Activated CD4-positive, alpha-beta T cell treated with anti-CD3 and anti-CD28 coated beads, Interleukin-2, amount 10 ng/mL, durations not matched to agents 24 days and 14 days (primary cell): ENCODE data around the gene CRAMP1. TPM values are rescaled to one million over a fixed set of nuclear protein-coding genes. Genes with fewer than 3 reads are reported as not detected.
"Not testable (repeated sequence)": the region's sequence is repeated elsewhere in the genome, so short reads cannot be mapped to it uniquely, and the experiment has no call there.

Experiments
- DNase-seq: peaks from one replicate; pipeline ENCODE4 v3.0.0; 2022
- H3K27ac Mint-ChIP-seq: one replicate; pipeline ENCODE4 v1.8.0; 2022; ENCODE audit warnings: mild to moderate bottlenecking, mixed read lengths
- H3K27me3 Mint-ChIP-seq: one replicate; pipeline ENCODE4 v1.8.0; 2022; ENCODE audit warnings: mixed read lengths
- H3K36me3 Mint-ChIP-seq: one replicate; pipeline ENCODE4 v1.8.0; 2022; ENCODE audit warnings: low read depth, mild to moderate bottlenecking, mixed read lengths
- H3K4me1 Mint-ChIP-seq: one replicate; pipeline ENCODE4 v1.8.0; 2021; ENCODE audit warnings: mixed read lengths
- H3K4me3 Mint-ChIP-seq: one replicate; pipeline ENCODE4 v1.8.0; 2022; ENCODE audit warnings: mild to moderate bottlenecking, moderate library complexity, mixed read lengths
- H3K9me3 Mint-ChIP-seq: one replicate; pipeline ENCODE4 v1.8.0; 2021; ENCODE audit warnings: mixed read lengths
- intact Hi-C: fragments of 100-400 bp; cut with micrococcal nuclease; formaldehyde crosslinking; loops from one replicate; pipeline ENCODE4 v1.15.1; 2023
- total RNA-seq: library from RNA; stranded (reverse); gene quantifications from 2 replicates; pipeline ENCODE4 v1.2.3, GENCODE V29; 2022

CRAMP1 gene
- total RNA-seq, 1 donor from 2014 or later, result 36.7 TPM

DNA sequence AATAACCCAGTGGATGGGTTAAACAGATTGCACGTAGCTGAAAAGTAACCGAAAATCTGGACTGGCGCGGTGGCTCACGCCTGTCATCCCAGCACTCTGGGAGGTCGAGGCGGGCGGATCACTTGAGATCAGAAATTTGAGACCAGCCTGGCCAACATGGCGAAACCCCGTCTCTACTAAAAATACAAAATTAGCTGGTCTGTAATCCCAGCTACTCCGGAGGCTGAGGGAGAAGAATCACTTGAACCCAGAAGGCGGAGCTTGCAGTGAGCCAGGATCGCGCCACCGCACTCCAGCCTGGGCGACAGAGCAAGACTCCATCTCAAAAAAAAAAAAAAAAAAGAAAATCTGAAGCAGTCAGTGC, 93.1 kb downstream of the CRAMP1 start:
- DNase-seq, H3K9me3 Mint-ChIP-seq, H3K27me3 Mint-ChIP-seq: not testable (repeated sequence)
- Mint-ChIP-seq H3K36me3 (peaks cover 19% of the 10 kb centered on the region), H3K4me1 (peaks cover 27% of the 10 kb centered on the region), H3K27ac (peak overlapping the region; percentile 97), H3K4me3 (peak overlapping the region; percentile 99)
- intact Hi-C loops, result loop anchor here (2.0 to 5.0 kb wide), 3 partner anchors 67 to 363 kb away; partner anchors contain the start of genes CRAMP1, EME2, IFT140 and MRPS34

DNA sequence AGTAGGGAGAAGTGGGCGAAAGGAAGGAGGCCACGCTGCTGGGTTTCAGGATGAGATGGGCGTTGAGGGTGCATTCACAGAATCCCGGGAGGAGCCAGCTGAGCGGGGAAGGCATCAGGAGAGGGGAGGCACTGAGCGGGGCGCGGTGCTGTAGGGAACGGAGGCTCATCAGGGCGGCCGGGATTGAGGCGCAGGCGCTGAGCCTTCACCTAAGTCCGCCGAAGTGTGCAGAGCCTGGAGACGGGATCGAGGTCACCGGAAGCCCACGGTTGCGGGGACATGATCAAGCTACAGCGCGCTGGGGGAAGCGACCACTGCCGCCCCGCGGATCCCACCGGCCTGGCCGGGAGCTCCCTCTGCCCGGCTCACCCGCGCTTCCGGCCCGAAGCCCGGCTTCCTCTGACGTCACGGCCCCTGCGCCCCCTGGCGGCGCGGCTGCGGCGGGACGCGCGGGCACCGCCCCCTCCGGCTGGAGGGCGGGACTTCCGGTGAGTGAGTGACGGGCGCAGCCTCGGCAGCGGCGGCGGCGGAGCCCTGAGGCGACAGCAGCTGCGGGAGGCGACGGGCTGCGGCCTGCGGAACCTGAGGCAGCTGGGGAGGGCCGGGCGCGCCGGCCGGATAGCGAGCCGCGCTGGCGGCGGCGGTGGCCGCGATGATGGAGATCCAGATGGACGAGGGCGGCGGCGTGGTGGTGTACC, 93.7 kb downstream of the CRAMP1 start, which contains the start of gene MAPK8IP3:
MAPK8IP3 (plus strand) TSS at position 508 of the 698 bp plus-strand sequence; CDS start at position 653, 145 bp downstream.
- Mint-ChIP-seq H3K27me3 (no peaks in the 10 kb centered on the region), H3K27ac (peak within 1 kb of the TSS; percentile 97), H3K36me3 (peaks cover 19% of the 10 kb centered on the region), H3K4me1 (peaks cover 27% of the 10 kb centered on the region), H3K4me3 (peak within 1 kb of the TSS; percentile 99), H3K9me3 (no peaks in the 10 kb centered on the region)
- peak; percentile 100 for DNase-seq
- intact Hi-C loops, result loop anchor here (1.0 to 5.0 kb wide), 5 partner anchors 28 to 363 kb away; partner anchors contain the start of genes CRAMP1, EME2, IFT140 and JPT2

DNA sequence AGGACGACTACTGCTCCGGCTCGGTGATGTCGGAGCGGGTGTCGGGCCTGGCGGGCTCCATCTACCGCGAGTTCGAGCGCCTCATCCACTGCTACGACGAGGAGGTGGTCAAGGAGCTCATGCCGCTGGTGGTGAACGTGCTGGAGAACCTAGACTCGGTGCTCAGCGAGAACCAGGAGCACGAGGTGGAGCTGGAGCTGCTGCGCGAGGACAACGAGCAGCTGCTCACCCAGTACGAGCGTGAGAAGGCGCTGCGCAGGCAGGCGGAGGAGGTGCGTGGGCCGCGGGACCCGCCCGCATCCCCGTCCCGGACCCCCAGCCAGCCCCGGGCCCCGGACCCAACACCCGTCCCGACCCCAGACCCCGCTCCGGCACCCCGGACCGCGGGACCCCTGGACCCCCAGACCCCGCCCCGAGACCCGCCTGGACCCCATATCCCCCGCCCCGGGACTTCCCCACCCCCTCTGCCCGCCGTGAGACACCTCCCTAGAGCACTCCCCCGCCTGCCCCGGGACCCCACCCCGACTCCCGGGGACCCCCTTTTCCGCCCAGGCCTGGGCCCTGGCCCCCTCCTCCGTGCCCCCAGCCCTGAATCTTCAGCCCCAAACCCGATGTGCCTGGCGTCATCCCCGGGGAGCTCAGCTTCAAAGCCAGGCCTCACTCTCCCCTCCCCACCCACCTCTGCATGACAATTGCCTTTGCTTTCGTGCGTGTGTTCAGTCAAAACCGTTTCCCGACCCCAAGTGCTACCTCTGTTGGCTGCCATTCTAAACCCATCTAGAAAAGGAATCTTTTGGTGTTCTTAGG, 94.4 kb downstream of the CRAMP1 start:
- intact Hi-C loops, result loop anchor here (1.0 to 5.0 kb wide), 3 partner anchors 28 to 286 kb away; partner anchors contain the start of genes EME2, JPT2, MRPS34 and NME3
- Mint-ChIP-seq H3K27ac (peak overlapping the region; percentile 97), H3K36me3 (peaks cover 12% of the 10 kb centered on the region), H3K27me3 (no peaks in the 10 kb centered on the region), H3K9me3 (no peaks in the 10 kb centered on the region), H3K4me3 (peak overlapping the region; percentile 99), H3K4me1 (peaks cover 27% of the 10 kb centered on the region)
- peak; percentile 83 for DNase-seq

- Mint-ChIP-seq H3K4me1 (peaks cover 27% of the 10 kb centered on the region), H3K27ac (peak overlapping the region; percentile 87), H3K27me3 (no peaks in the 10 kb centered on the region), H3K36me3 (peaks cover 6% of the 10 kb centered on the region), H3K9me3 (no peaks in the 10 kb centered on the region), H3K4me3 (peak overlapping the region; percentile 91)
- DNase-seq, result no peak
- intact Hi-C loops, result loop anchor here (5.0 kb wide), 1 partner anchor 65 kb away; the partner anchor contains the start of genes EME2, MRPS34 and NME3
These were observed 95.1 kb downstream of the CRAMP1 start for GRCh38 chr16:1707193-1707790.

GRCh38 chr16:1708083-1708767, 96.1 kb downstream of the CRAMP1 start:
- no peak overlapping the region for H3K27ac Mint-ChIP-seq
- intact Hi-C loops, result loop anchor here (5.0 kb wide), 1 partner anchor 64 kb away; the partner anchor contains the start of genes EME2, MRPS34 and NME3
- peaks cover 27% of the 10 kb centered on the region for H3K4me1 Mint-ChIP-seq

GRCh38 chr16:1708768-1709180, 96.6 kb downstream of the CRAMP1 start:
- no peak for DNase-seq
- H3K4me3 Mint-ChIP-seq, result no peak overlapping the region
- intact Hi-C loops, result loop anchor here (5.0 kb wide), 1 partner anchor 64 kb away; the partner anchor contains the start of genes EME2, MRPS34 and NME3

More at GRCh38 chr16:1708083-1708767, 96.1 kb downstream of the CRAMP1 start:
- DNase-seq, result no peak
- Mint-ChIP-seq H3K9me3 (no peaks in the 10 kb centered on the region), H3K36me3 (peaks cover 3% of the 10 kb centered on the region), H3K27me3 (no peaks in the 10 kb centered on the region), H3K4me3 (peak overlapping the region; percentile 91)

GRCh38 chr16:1709356-1709755, 97.2 kb downstream of the CRAMP1 start:
- intact Hi-C loops, result loop anchor here (5.0 kb wide), 1 partner anchor 63 kb away; the partner anchor contains the start of genes EME2, MRPS34 and NME3
- H3K9me3 Mint-ChIP-seq, result no peaks in the 10 kb centered on the region
- peaks cover 27% of the 10 kb centered on the region for H3K4me1 Mint-ChIP-seq

More at GRCh38 chr16:1708768-1709180, 96.6 kb downstream of the CRAMP1 start:
- H3K27me3 Mint-ChIP-seq, result no peaks in the 10 kb centered on the region
- no peak overlapping the region for H3K27ac Mint-ChIP-seq
- no peaks in the 10 kb centered on the region for H3K9me3 Mint-ChIP-seq
- peaks cover 29% of the 10 kb centered on the region for H3K4me1 Mint-ChIP-seq
- H3K36me3 Mint-ChIP-seq, result peaks cover 2% of the 10 kb centered on the region

DNA sequence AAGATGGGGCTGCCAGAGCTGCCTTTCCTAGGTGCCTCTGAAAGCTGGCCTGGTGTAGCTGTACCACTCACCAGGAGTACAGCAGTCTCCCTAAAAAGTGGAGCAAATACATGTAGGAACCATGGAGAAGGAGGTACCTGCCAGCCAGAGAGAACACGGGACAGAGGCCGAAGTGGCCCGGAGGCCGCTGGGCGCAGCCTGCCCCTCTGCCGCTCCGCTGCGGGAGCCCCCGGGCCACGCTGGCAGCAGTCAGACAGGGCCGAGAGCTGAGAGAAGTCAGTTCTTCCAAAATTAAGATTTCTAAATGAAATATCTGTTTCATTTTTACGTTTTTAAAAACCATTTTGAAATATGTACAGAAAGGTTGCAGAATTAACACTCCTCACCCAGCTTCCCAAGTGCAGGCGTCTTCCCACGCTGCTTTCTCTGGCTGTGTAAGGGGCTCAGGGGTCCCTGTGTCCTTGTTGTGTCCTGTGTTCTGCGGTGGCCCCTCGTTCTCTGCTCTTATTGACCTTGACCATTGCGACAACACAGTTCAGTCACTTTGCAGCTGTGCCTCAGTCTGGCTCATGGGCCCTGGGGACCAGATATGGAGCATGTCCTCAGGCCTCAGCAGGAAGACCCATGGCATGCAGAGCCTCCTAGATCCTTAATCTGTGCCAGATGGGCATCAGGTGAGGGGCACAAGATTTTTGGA, 98.8 kb downstream of the CRAMP1 start:
- intact Hi-C loops, result no loop called here

More at GRCh38 chr16:1709356-1709755, 97.2 kb downstream of the CRAMP1 start:
- no peak for DNase-seq
- no peak overlapping the region for H3K27ac Mint-ChIP-seq
- no peak overlapping the region for H3K4me3 Mint-ChIP-seq
- no peaks in the 10 kb centered on the region for H3K27me3 Mint-ChIP-seq
- peaks cover 2% of the 10 kb centered on the region for H3K36me3 Mint-ChIP-seq

GRCh38 chr16:1712791-1713261, 100.7 kb downstream of the CRAMP1 start:
- H3K27me3 Mint-ChIP-seq, result no peaks in the 10 kb centered on the region
- intact Hi-C loops, result no loop called here
- no peak overlapping the region for H3K4me3 Mint-ChIP-seq
- H3K36me3 Mint-ChIP-seq, result peaks cover 3% of the 10 kb centered on the region
- H3K27ac Mint-ChIP-seq, result no peak overlapping the region
- peaks cover 9% of the 10 kb centered on the region for H3K4me1 Mint-ChIP-seq
- H3K9me3 Mint-ChIP-seq, result no peaks in the 10 kb centered on the region
- no peak for DNase-seq

More for the DNA sequence above, 98.8 kb downstream of the CRAMP1 start:
- H3K4me3 Mint-ChIP-seq, result no peak overlapping the region
- H3K9me3 Mint-ChIP-seq, result no peaks in the 10 kb centered on the region
- H3K27me3 Mint-ChIP-seq, result no peaks in the 10 kb centered on the region
- peaks cover 17% of the 10 kb centered on the region for H3K4me1 Mint-ChIP-seq
- H3K27ac Mint-ChIP-seq, result no peak overlapping the region
- H3K36me3 Mint-ChIP-seq, result peaks cover 3% of the 10 kb centered on the region
- DNase-seq, result no peak

GRCh38 chr16:1713331-1713730, 101.2 kb downstream of the CRAMP1 start:
- H3K9me3 Mint-ChIP-seq, result no peaks in the 10 kb centered on the region

GRCh38 chr16:1713933-1714332, 101.8 kb downstream of the CRAMP1 start:
- H3K36me3 Mint-ChIP-seq, result peaks cover 3% of the 10 kb centered on the region
- intact Hi-C loops, result no loop called here
- no peak overlapping the region for H3K27ac Mint-ChIP-seq
- peaks cover 7% of the 10 kb centered on the region for H3K4me1 Mint-ChIP-seq
- H3K4me3 Mint-ChIP-seq, result no peak overlapping the region
- H3K27me3 Mint-ChIP-seq, result no peaks in the 10 kb centered on the region
- no peak for DNase-seq
- no peaks in the 10 kb centered on the region for H3K9me3 Mint-ChIP-seq

More at GRCh38 chr16:1713331-1713730, 101.2 kb downstream of the CRAMP1 start:
- intact Hi-C loops, result no loop called here
- Mint-ChIP-seq H3K27ac (no peak overlapping the region), H3K36me3 (peaks cover 3% of the 10 kb centered on the region), H3K27me3 (no peaks in the 10 kb centered on the region), H3K4me3 (no peak overlapping the region), H3K4me1 (peaks cover 7% of the 10 kb centered on the region)
- DNase-seq, result no peak

- Mint-ChIP-seq H3K27me3 (no peaks in the 10 kb centered on the region), H3K27ac (no peak overlapping the region), H3K4me1 (peaks cover 8% of the 10 kb centered on the region), H3K9me3 (no peaks in the 10 kb centered on the region), H3K36me3 (peaks cover 1% of the 10 kb centered on the region), H3K4me3 (no peak overlapping the region)
- no peak for DNase-seq
- intact Hi-C loops, result no loop called here
These were observed 103.1 kb downstream of the CRAMP1 start for GRCh38 chr16:1715220-1715619.
